ENCODE data around the gene MAZ. TPM values are rescaled to one million over a fixed set of nuclear protein-coding genes. Genes with fewer than 3 reads are reported as not detected.

The MAZ gene
- total and polyA plus RNA-seq, 2 of the 13 experiments (the other 11 are each of a cell fraction or from before 2014, with no cell fraction given), result 203 to 277 TPM

DNA sequence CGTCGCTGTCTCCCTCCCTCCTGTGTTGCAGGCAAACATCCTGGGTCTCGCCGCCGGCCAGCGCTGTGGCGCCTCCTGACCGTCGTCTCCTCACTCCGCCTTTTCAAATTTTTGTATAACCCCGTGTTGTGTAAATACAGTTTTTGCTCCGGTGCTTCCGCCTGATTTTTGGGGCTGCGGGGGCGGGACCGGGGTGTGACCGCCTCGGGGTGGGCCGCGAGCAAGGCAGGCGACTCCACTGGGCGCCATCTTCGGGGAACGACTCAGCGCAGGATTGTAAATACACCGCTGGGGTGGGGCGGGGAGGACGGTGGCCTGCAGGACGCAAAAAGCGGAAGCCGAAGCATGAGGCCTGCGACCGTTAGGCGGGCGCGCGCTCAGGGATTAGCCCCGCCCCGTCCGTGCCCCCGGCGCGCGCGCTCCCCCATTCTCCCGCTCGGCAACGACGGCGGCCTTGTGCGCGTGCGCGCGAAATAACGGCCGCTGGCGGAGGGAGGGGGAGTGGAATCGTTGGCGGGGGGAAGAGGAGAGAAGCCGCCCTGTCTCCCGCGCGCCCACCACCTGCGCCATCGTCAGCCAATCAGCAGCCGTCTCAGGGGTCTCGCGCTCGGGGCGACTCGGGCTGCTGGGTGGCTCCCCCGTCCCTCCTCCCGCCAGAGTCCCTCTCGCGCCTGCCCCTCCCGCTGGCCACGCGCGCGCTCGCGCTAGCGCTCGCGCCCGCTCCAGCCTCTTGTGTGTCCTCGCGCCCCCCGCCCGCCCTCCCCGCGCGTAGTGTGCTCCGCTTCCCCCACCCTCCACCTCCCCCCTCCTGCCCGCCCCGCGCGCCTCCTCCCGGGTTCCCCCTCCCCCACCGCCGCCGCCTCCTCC, 864 bp upstream of the MAZ start (continued):
- TF ChIP-seq RBM39 (IDR thresholded peaks at IDR 0.05; ENCODE audit: low read depth, low read length, poor library complexity, severe bottlenecking) (peak; percentile 98), ZNF570 (CRISPR knock-in tag; IDR thresholded peaks at IDR 0.05; ENCODE audit: borderline replicate concordance) (peak; percentile 71; the same call in 1 of the 2 replicates), FOXP4 (CRISPR knock-in tag; IDR thresholded peaks at IDR 0.05) (peak; percentile 84), SALL2 (CRISPR knock-in tag; IDR thresholded peaks at IDR 0.05) (peak; percentile 94), ZNF318 (CRISPR knock-in tag; IDR thresholded peaks at IDR 0.05) (peak; percentile 72; the same call in 1 of the 2 replicates), ESRRA (CRISPR knock-in tag; IDR thresholded peaks at IDR 0.05; ENCODE audit: low read depth) (peak; percentile 70), RARA (CRISPR knock-in tag; IDR thresholded peaks at IDR 0.05) (0 out of 2 replicates have a peak, but pooled peaks have one; percentile 41), ZNF883 (CRISPR knock-in tag; IDR thresholded peaks at IDR 0.05; ENCODE audit: not compliant biosample characterization) (peak; percentile 98), MXI1 (IDR thresholded peaks at IDR 0.05; ENCODE audit: borderline replicate concordance, low read depth, low read length) (peak; percentile 88; the same call in 1 of the 3 replicates)
- TF ChIP-seq, protein P1, sequence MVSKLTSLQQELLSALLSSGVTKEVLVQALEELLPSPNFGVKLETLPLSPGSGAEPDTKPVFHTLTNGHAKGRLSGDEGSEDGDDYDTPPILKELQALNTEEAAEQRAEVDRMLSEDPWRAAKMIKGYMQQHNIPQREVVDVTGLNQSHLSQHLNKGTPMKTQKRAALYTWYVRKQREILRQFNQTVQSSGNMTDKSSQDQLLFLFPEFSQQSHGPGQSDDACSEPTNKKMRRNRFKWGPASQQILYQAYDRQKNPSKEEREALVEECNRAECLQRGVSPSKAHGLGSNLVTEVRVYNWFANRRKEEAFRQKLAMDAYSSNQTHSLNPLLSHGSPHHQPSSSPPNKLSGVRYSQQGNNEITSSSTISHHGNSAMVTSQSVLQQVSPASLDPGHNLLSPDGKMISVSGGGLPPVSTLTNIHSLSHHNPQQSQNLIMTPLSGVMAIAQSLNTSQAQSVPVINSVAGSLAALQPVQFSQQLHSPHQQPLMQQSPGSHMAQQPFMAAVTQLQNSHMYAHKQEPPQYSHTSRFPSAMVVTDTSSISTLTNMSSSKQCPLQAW (CRISPR knock-in tag; IDR thresholded peaks at IDR 0.05), result peak; percentile 86
- TF ChIP-seq, protein P2, sequence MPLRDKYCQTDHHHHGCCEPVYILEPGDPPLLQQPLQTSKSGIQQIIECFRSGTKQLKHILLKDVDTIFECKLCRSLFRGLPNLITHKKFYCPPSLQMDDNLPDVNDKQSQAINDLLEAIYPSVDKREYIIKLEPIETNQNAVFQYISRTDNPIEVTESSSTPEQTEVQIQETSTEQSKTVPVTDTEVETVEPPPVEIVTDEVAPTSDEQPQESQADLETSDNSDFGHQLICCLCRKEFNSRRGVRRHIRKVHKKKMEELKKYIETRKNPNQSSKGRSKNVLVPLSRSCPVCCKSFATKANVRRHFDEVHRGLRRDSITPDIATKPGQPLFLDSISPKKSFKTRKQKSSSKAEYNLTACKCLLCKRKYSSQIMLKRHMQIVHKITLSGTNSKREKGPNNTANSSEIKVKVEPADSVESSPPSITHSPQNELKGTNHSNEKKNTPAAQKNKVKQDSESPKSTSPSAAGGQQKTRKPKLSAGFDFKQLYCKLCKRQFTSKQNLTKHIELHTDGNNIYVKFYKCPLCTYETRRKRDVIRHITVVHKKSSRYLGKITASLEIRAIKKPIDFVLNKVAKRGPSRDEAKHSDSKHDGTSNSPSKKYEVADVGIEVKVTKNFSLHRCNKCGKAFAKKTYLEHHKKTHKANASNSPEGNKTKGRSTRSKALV (CRISPR knock-in tag; IDR thresholded peaks at IDR 0.05), result peak; percentile 85

All from HepG2 (cell line).